ENCODE data around the gene PTGER3. TPM values are rescaled to one million over a fixed set of nuclear protein-coding genes. Genes with fewer than 3 reads are reported as not detected.
"Not testable (repeated sequence)": the region's sequence is repeated elsewhere in the genome, so short reads cannot be mapped to it uniquely, and the experiment has no call there.

Gene PTGER3
- total RNA-seq, 1 donor from 2014 or later: 3.3 TPM

DNA sequence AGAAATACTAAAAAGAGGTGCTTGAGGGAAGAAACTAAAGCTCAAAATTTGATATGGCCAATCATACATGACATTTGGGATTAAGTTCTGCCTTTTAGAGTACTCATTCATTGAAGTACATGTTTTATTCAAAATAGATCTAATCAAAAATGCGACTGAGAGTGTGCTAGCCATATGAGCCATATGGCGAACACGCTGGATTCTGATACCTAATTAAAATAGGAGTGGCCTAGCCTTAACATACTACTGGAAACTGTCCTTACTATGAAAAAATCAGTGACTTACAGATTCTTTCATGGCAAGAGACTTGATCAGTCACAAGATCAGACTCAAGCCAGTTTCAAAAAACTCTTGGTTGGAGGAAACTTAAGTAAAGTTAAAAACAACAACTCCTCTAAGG lies 73.9 kb downstream of the PTGER3 start:
- DNase-seq: no peak
- no peak for ATAC-seq
- intact Hi-C loops (cut with micrococcal nuclease): no loop called here

DNA sequence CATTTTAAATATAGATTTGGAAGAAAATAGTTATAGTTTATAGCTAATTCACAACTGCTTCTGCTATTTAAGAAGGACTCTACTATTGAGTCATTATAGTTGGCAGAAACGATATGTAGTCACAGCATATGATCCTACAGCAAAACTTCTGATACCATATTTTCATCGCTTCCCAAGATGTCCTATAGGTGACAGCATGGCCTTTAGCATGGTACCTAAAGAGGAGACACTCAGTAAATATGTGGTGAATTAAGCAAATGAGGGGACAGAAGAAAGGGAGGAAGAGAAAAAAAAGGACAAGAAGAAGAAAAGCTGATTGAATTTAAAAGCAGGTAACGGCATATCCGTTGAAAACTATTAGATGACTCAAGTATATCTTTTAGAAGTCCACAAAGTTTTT lies 77.2 kb downstream of the PTGER3 start:
- no peak for DNase-seq
- intact Hi-C loops (cut with micrococcal nuclease): no loop called here
- ATAC-seq: no peak

DNA sequence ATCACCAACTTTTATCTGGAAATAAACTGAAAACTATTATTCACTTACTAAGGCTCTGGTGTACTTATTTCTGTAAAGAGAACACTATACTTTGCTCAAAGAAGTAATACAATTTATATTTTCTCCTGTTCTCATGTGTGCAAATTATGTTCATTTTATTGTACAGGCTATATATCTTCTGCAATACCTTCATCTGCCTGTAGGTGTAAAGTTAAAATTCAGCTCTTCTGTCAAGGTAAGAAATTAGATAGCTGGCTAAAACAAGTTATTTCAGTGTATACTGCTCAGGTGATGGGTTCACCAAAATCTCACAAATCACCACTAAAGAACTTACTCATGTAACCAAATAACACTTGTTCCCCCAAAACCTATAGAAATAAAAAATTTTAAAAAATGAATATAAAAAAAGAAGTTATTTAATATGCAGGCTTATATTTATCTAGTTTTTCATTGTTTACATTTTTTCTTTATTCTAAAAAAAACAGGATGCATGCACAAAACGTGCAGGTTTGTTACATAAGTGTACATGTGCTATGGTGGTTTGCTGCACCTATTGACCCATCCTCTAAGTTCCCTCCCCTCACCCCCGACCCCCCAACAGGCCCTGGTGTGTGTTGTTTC lies 81.5 kb downstream of the PTGER3 start:
- intact Hi-C loops (cut with micrococcal nuclease): no loop called here
- DNase-seq (no peak), ATAC-seq (no peak)

DNA sequence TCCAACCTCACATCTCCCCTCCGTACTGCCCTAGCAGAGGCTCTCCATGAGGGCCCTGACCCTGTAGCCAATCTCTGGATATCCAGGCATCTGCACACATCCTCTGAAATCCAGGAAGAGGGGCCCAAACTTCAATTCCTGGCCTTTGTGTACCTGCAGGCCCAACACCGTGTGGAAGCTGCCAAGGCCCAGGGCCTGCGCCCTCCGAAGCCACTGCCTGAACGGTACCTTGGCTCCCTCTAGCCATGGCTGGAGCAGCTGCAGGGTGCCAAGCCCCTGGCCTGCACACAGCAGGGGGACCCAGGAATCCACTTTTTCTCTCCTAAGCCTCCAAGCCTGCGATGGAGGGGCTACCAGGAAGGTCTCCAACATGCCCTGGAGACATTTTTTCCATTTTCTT lies 84.2 kb downstream of the PTGER3 start:
- DNase-seq (peak; percentile 26), ATAC-seq (peak; percentile 39)
- intact Hi-C loops (cut with micrococcal nuclease): no loop called here

DNA sequence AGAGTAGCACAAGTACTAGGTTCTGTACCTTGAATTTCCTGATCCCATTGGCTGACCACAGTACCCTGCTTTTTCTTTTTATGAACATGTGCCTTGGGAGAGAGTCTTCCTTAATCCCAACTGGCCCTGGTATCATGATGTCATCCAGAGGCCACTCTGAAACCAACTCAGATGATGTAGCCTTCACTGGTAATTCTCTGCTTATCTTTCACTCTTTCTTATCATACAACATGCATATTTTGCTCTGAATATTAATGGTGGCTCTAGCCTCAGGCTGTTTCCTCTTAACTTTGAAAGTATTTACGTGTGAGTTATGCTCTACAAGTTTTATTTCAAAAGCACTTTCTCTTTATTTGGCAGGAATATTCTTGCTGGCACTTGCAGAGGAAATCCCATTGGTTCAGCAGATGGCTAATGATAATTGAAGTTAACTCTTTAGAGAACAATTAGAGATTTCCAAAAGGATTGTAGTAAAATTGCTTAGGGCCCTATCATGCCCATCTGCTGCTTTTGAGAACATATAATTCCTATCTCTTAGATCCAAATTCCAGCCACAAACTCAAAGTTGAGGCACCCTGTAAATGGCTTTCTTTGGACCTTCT lies 86.1 kb downstream of the PTGER3 start:
- DNase-seq (no peak), ATAC-seq (no peak)
- intact Hi-C loops (cut with micrococcal nuclease): no loop called here

DNA sequence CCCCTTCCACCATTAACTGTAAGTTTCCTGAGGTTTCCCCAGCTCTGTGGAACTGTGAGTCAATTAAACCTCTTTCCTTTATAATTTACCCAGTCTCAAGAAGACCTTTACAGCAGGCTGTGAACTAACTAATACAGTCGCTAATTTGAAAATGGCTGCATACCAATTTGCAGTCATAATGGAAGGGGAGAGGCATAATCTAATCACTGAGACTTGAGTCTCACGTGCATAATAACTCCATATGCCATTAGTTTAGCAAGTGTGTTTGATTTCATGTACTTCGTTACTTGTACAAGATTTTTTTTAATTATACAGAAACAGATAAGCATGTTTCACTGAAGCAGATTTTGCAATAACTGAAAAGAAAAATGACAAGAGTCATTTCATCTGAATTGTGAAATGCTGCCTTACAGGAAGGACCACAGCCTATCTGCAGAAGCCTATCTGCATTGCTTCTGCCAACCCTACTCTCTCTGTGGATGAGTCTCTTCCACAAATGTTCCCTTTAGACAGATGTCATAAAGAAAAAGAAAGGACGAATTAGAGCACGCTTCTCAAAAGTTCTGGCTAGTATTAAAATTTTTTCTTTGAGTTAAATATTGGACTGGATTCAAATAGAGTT lies 99.1 kb downstream of the PTGER3 start:
- intact Hi-C loops (cut with micrococcal nuclease): no loop called here
- ATAC-seq (no peak), DNase-seq (no peak)

DNA sequence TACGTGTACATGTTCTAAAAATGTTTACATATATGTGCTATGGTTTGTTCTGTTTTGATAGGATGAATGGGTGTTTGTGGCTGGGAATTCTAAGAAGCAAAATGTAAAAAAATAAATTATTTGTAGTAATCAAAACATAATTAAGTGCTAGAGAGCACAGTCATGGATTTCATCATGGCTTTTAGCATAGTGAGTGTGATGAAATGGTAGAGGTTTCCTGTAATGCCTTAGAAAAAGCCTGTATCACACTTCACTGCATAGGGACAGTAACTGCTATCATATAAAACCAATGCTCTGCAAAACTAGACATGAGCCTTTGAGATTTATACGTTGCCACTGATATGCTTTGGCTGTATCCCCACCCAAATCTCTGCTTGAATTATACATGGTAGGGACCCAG lies 99.8 kb downstream of the PTGER3 start:
- intact Hi-C loops (cut with micrococcal nuclease): no loop called here
- ATAC-seq (no peak), DNase-seq (no peak)

DNA sequence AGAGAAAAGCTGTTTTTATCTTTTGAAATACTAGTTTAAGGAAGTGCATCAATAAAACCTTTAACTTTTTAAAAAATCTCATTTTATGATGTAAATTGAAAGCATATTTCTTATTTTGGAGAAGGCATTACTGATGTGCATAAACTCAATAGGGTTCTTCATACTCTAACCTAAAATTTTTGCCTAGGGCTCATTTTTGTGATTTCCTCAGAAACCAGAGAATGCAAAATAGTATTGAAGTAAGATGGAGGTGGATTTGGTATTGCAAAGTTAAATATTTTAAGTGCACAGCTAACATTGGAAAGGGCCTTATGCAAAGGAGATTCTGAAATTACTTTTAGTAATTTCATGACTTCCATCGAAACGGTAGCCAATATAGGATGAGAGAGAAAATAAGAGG lies 101.9 kb downstream of the PTGER3 start:
- DNase-seq (no peak), ATAC-seq (no peak)
- intact Hi-C loops (cut with micrococcal nuclease): no loop called here

DNA sequence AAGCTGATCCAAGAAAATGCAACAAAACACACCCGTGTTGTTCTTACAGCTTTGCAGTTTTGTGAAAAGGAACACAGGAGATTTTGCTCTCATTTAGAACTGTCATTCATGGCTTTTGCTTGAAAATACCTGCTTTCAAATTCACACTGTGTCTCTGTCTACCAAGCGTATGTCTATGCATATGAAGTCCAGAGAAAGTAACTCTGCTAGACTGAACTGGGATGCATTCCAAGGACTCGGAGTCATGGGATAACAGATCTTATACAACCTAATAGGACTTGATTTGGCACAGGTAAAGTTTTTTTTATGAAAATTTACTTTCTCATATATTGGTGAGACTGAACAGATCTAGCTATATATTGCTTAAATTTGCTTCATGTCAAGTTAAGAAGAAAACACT lies 102.4 kb downstream of the PTGER3 start:
- ATAC-seq: no peak

DNA sequence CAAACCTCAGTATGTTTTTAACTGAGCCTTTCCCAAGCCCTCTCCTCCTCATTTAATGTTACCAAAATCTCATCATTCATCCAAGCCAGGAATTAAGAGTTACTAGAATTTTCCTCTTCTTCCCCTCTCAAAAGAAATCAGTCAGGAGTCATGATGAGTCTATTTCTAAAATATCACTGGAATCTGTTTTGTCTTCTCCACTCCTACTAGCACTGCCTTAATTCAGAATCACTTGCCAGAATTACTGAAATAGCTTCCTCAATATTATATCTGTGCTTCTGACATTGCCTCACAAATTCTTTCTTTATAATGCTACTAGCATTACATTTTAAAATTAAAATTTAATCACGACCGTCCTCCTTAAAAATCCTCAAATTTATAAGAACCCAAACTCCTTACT lies 106.1 kb downstream of the PTGER3 start:
- intact Hi-C loops (cut with micrococcal nuclease): no loop called here
- DNase-seq (no peak), ATAC-seq (no peak)

More for the DNA sequence above, 102.4 kb downstream of the PTGER3 start:
- no peak for DNase-seq
- intact Hi-C loops (cut with micrococcal nuclease): no loop called here

DNA sequence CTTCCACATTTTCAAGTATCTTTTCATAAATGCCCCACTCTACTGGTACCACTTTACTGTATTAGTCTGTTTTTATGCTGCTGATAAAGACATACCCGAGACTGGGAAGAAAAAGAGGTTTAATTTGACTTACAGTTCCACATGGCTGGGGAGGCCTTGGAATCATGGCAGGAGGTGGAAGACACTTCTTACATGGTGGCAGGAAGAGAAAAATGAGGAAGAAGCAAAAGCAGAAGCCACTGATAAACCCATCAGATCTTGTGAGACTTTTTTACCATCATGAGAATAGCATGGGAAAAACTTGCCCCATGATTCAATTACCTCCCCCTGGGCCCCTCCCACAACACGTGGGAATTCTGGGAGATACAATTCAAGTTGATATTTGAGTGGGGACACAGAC lies 107.2 kb downstream of the PTGER3 start:
- DNase-seq; ATAC-seq; intact Hi-C loops (cut with micrococcal nuclease): not testable (repeated sequence)

DNA sequence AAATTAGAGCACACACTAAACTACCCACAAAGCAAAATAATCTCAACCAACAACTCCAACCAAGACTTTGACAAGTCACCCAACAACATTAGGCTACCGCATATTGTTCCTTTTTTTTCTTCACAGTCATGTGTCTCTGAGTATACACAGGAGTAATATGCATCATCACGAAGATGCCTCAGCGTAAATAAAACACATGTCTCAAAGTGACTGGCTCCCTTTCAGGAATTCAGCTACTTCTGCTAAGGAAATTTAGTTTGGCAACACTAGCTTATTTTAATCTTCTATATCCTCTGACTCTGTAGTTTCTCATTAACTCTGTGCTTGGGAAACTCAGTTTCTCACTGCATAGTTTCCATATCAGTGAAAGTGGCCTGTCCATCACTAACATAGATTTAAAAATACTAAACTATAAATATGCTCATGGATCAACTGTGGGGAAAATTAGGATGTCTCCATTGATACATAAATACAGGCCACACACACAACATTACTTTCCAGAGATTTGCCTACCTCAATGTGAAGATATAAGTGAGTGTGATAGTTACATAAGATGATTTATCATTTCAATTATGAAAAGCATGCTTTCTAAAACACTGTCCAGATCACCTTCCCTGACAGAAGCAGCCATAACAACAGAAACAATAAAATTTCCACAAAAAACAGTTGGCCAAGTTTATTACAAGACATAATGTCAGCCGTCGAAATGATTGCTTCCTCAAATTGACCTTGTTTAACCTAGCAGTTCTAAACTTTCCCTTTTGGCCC lies 113.2 kb downstream of the PTGER3 start:
- intact Hi-C loops (cut with micrococcal nuclease): no loop called here
- DNase-seq (no peak), ATAC-seq (no peak)

DNA sequence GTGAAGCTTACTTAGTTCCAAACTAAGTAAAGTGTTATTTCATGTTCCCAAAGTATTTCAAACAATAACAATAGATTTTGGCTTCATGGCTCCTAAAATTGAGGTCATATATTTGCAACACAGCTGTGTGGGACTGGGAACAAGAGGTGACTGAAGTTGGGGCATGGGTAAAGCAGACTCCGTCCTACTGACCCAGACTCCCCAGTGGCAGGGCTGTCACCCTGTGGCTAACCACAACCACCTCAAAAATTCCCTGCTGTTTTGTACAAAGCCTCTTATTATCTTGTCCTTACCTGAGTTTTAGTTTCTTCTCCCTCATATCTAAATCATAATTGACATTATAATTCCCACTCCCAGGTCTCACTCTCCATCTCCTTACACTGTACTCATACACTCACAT lies 117.6 kb downstream of the PTGER3 start:
- ATAC-seq (no peak), DNase-seq (no peak)
- intact Hi-C loops (cut with micrococcal nuclease): no loop called here

DNA sequence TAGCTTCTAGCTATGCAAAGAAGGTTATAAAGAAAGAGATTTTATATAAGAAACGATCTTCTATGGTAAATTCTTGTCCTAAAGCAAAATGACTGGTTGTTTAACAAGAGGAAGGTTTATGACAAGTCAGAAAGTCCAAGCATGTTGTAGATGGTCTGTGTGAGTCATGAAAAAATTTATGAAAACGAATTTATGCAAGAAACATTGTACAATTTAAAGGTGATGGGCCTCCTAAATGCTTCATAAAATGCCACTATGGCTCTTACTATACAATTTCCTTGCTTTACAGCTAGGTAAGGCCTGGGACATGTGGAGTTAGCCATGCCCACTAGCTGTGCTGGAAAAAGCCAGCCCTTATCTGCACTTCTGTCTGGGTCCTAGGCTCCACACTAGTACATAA lies 125.4 kb downstream of the PTGER3 start:
- no peak for DNase-seq
- intact Hi-C loops (cut with micrococcal nuclease): no loop called here
- no peak for ATAC-seq

Small RNA genes lying within 50 kb of the gene (microRNA-seq; reads per million reads assigned to microRNA genes)
- gene MIR186 (ENCODE audit: borderline number of aligned reads): 263 reads per million, percentile 58 among the genes with 10 or more reads in this experiment

Other genes starting within 250 kb of the PTGER3 start
- 53.8 TPM for gene ZRANB2, start 33.2 kb upstream of the PTGER3 start, total RNA-seq

Measured in left ventricle myocardium superior (tissue), 1 donor.